Brain microvascular endothelial cell (primary cell): ENCODE data around the gene ATG2B.
A peak's percentile ranks its signal among the peaks of the same experiment; 100 is the strongest.
"Not testable (repeated sequence)": the region's sequence is repeated elsewhere in the genome, so short reads cannot be mapped to it uniquely, and the experiment has no call there.

Source experiments
- DNase-seq: peaks from one replicate; pipeline ENCODE4 v3.0.0-alpha.2; 2020
- H3K27ac ChIP-seq: fragments of 250-450 bp; sonication (Bioruptor Pico); 2 replicates; pipeline ENCODE4 v1.5.1; 2020; ENCODE audit warnings: mild to moderate bottlenecking, moderate library complexity
- H3K27me3 ChIP-seq: fragments of 250-450 bp; sonication (Bioruptor Pico); replicated peaks from 2 replicates; pipeline ENCODE4 v1.5.1; 2020; ENCODE audit warnings: mild to moderate bottlenecking
- H3K36me3 ChIP-seq: fragments of 250-450 bp; sonication (Bioruptor Pico); replicated peaks from 2 replicates; pipeline ENCODE4 v1.5.1; 2020; ENCODE audit warnings: mild to moderate bottlenecking
- H3K4me3 ChIP-seq: 2 replicates; pipeline ENCODE4 v1.5.1; 2011; ENCODE audit warnings: low read depth, mild to moderate bottlenecking, control low read depth, low read length, moderate library complexity
- in situ Hi-C: cut with HindIII; loops from 2 replicates; pipeline ENCODE4 v1.10.0; 2017; ENCODE audit warnings: low sequenced_read_pairs, low pct_ligation_motif_present
- TF ChIP-seq, protein P1 (sequence below): IDR thresholded peaks from 2 replicates; pipeline ENCODE4 v1.5.1; 2011; ENCODE audit warnings: low read depth, mild to moderate bottlenecking, moderate library complexity, low read length, control low read depth, inconsistent platforms; ENCODE audit errors: missing control alignments

Gene ATG2B

DNA sequence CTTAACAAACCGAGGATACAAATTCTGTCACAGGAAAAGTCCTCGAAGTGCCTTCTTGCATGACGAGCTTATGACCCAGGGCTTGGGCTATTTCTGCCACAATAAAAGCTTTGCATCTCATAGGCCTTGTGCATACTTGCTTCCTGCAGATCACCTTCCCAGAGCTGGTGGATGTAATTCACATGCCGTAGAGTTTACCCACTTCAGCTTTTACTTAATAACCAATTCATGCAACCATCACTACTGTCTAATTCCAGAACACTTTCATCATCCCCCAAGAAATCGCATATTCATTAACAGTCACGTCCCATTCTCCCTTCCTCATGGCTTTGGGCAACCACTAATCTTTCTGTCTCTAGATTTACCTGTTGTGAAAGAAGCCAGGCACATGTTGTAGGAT is 116.1 kb downstream of the ATG2B start:
- TF ChIP-seq, protein P1, sequence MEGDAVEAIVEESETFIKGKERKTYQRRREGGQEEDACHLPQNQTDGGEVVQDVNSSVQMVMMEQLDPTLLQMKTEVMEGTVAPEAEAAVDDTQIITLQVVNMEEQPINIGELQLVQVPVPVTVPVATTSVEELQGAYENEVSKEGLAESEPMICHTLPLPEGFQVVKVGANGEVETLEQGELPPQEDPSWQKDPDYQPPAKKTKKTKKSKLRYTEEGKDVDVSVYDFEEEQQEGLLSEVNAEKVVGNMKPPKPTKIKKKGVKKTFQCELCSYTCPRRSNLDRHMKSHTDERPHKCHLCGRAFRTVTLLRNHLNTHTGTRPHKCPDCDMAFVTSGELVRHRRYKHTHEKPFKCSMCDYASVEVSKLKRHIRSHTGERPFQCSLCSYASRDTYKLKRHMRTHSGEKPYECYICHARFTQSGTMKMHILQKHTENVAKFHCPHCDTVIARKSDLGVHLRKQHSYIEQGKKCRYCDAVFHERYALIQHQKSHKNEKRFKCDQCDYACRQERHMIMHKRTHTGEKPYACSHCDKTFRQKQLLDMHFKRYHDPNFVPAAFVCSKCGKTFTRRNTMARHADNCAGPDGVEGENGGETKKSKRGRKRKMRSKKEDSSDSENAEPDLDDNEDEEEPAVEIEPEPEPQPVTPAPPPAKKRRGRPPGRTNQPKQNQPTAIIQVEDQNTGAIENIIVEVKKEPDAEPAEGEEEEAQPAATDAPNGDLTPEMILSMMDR = no peak
- H3K4me3 ChIP-seq = no peak overlapping the region
- H3K27me3 ChIP-seq = no peaks in the 10 kb centered on the region
- DNase-seq = no peak
- in situ Hi-C loops = no loop called here
- no peaks in the 10 kb centered on the region for H3K36me3 ChIP-seq
- H3K27ac ChIP-seq = peak overlapping the region; percentile 86

DNA sequence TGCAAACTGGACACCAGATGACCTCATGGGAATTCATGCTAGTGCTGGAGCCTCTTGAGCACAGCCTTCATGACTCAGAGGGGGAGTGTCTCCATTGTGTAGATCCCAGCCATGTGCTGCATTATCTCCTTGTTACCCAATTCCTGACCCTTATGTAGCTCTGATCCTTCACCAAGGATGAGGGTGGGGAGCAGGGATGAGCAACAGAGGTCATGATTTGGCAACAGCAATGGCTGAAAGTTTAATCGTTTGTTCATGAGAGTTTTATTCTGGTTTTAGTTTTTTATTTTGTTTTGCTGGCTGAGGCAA is 116.6 kb downstream of the ATG2B start:
- Histone ChIP-seq H3K4me3 (no peak overlapping the region), H3K27ac (peak overlapping the region; percentile 86)
- peak; percentile 96 for DNase-seq

DNA sequence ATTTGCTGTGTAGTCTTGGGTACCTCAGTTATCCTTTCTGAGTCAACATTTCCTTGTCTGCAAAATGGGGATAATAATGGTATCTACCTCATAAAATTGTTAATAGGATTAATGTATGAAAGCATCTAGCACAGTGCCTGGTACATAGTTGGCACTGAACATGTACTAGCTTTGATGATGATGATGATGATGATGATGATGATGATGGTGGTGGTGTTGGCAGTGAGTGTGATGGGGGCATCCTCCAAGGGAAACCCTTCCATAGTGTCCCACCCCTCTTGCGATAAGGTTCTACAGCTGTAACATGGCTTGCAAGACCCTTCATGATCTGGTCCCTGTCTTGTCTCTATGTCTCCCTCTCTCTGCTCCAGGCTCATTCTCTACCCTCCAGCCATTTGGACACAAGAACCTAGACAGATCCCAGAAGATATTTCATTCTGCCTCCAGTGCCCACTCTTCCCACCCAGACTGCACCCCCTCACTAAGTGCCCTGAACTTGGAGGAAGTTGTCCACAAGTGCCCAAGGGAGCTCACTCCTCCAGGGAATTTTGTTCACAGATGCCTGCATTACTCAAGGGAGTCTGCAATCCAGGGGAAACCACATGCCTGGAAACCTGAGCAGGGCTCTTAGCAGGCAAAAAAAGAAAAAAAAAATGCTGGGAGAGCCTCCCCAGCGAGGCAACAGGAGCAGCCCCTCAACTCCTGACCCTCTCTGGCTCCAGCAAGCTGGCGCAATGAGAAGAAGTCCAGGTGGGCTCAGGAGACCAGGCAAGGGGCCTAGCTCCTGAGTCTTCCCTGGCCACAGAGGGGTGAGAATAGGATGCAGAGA is 117.2 kb downstream of the ATG2B start:
- no peaks in the 10 kb centered on the region for H3K27me3 ChIP-seq
- peak overlapping the region; percentile 86 for H3K27ac ChIP-seq
- no peak overlapping the region for H3K4me3 ChIP-seq
- in situ Hi-C loops = no loop called here
- TF ChIP-seq, protein P1 = no peak
- peak; percentile 68 for DNase-seq
- no peaks in the 10 kb centered on the region for H3K36me3 ChIP-seq

More for the DNA sequence above, 116.6 kb downstream of the ATG2B start:
- H3K36me3 ChIP-seq = no peaks in the 10 kb centered on the region
- TF ChIP-seq, protein P1 = no peak
- H3K27me3 ChIP-seq = no peaks in the 10 kb centered on the region
- in situ Hi-C loops = no loop called here

DNA sequence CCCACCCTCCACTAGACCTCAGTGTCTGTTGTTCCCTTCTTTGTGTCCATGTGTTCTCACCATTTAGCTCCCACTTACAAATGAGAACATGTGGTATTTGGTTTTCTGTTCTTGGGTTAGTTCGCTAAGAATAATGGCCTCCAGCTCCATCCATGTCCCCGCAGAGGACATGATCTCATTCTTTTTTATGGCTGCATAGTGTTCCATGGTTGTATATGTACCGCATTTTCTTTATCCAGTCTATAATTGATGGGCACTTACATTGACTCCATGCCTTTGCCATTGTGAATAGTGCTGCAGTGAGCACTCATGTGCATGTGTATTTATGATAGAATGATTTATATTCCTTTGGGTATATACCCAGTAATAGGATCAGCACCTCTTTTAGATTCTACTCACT is 118.1 kb downstream of the ATG2B start:
- H3K4me3 ChIP-seq, H3K27ac ChIP-seq, H3K27me3 ChIP-seq, H3K36me3 ChIP-seq, in situ Hi-C loops, DNase-seq: not testable (repeated sequence)

DNA sequence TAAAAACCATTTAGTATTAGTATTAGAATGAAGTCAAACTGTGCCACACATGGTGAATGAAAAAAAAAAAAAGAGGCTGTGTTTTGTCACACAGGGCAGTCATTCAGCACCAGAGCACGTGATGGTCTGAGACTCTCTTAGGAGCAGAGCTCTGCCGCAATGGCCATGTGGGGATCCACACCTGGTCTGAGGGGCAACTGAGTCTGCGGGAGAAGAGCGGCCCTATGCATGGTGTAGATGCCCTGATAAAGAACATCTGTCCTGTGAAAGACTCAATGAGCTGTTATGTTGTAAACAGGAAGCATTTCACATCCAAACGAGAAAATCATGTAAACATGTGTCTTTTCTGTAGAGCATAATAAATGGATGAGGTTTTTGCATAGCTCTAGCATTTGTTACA is 119.4 kb downstream of the ATG2B start:
- no peak overlapping the region for H3K27ac ChIP-seq
- H3K27me3 ChIP-seq = no peaks in the 10 kb centered on the region
- DNase-seq = no peak
- in situ Hi-C loops = no loop called here
- TF ChIP-seq, protein P1 = no peak
- H3K4me3 ChIP-seq = no peak overlapping the region
- no peaks in the 10 kb centered on the region for H3K36me3 ChIP-seq

DNA sequence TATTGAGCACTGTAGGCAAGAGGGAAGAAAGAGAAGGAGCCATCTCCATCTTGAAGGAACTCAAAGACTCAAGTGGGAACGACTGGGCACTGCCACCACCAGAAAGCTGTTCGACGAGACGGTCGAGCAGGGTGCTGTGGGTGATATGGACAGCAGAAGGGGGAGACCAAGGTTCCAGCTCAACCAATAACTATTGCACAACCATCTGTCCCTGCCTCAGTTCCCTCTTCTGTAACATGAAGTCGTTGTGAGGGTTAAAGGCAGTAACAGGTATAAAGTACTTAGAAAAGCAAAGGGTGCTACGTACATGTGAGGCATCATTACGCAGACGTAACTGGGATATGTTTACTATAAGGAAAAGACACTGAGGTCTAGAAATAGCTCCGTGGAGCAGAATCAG is 121.0 kb downstream of the ATG2B start:
- no peaks in the 10 kb centered on the region for H3K27me3 ChIP-seq
- H3K36me3 ChIP-seq = no peaks in the 10 kb centered on the region
- in situ Hi-C loops = no loop called here
- TF ChIP-seq, protein P1 = no peak
- H3K4me3 ChIP-seq = no peak overlapping the region
- no peak overlapping the region for H3K27ac ChIP-seq
- no peak for DNase-seq
